GM23338 (cell line): ENCODE measurements around the gene FAM120A. TPM values are rescaled to one million over a fixed set of nuclear protein-coding genes. Genes with fewer than 3 reads are reported as not detected.

ENCODE experiments used
- ATAC-seq: fragments of 200-7000 bp; cut with Tn5 transposase; 3 replicates; pipeline ENCODE4 v1.9.1; 2020
- DNase-seq: peaks from one replicate; pipeline ENCODE4 v3.0.0-alpha.2; 2015; ENCODE audit warnings: low spot score
- H2AFZ ChIP-seq: fragments of 200-600 bp; sonication (generic); 2 replicates; pipeline ENCODE4 v1.8.0; 2016; ENCODE audit warnings: antibody characterized with exemption, mild to moderate bottlenecking, moderate library complexity
- H3F3A ChIP-seq: fragments of 200-600 bp; sonication (generic); replicated peaks from 2 replicates; pipeline ENCODE4 v1.8.0; 2017; ENCODE audit warnings: antibody characterized with exemption, mixed run types, low read depth
- H3K27ac ChIP-seq: fragments of 200-600 bp; sonication (generic); 2 replicates; pipeline ENCODE4 v1.6.1; 2016; ENCODE audit warnings: low read depth
- H3K27me3 ChIP-seq: fragments of 200-600 bp; sonication (generic); 2 replicates; pipeline ENCODE4 v1.8.0; 2016; ENCODE audit warnings: mild to moderate bottlenecking, mixed run types, moderate library complexity; ENCODE audit not compliant: insufficient read depth
- H3K36me3 ChIP-seq: fragments of 200-600 bp; sonication (generic); 2 replicates; pipeline ENCODE4 v1.8.0; 2016; ENCODE audit warnings: mild to moderate bottlenecking; ENCODE audit not compliant: insufficient read depth
- H3K4me1 ChIP-seq: fragments of 200-600 bp; sonication (generic); 2 replicates; pipeline ENCODE4 v1.8.0; 2016; ENCODE audit warnings: mild to moderate bottlenecking, moderate library complexity; ENCODE audit not compliant: insufficient read depth
- H3K4me2 ChIP-seq: fragments of 200-600 bp; sonication (generic); 2 replicates; pipeline ENCODE4 v1.7.1; 2017; ENCODE audit warnings: mixed run types
- H3K4me3 ChIP-seq: fragments of 200-600 bp; sonication (generic); 2 replicates; pipeline ENCODE4 v1.6.1; 2016; ENCODE audit warnings: mixed run types
- H3K79me2 ChIP-seq: fragments of 200-600 bp; sonication (generic); replicated peaks from 2 replicates; pipeline ENCODE4 v1.8.0; 2017; ENCODE audit warnings: mild to moderate bottlenecking; ENCODE audit not compliant: insufficient read depth
- H3K9me2 ChIP-seq: fragments of 200-600 bp; sonication (generic); 2 replicates; pipeline ENCODE4 v1.8.0; 2017; ENCODE audit not compliant: insufficient read depth
- H4K20me1 ChIP-seq: fragments of 200-600 bp; sonication (generic); replicated peaks from 2 replicates; pipeline ENCODE4 v1.8.0; 2017; ENCODE audit warnings: mild to moderate bottlenecking; ENCODE audit not compliant: insufficient read depth
- H3K27ac Mint-ChIP-seq: 2 replicates; pipeline ENCODE4 v1.8.0; 2020; ENCODE audit warnings: inconsistent platforms, mild to moderate bottlenecking, moderate library complexity, mixed read lengths
- H3K27me3 Mint-ChIP-seq: 3 replicates; pipeline ENCODE4 v1.8.0; 2022; ENCODE audit warnings: low read depth, mild to moderate bottlenecking, moderate library complexity, mixed read lengths, inconsistent platforms; ENCODE audit not compliant: insufficient read depth, poor library complexity
- H3K36me3 Mint-ChIP-seq: 3 replicates; pipeline ENCODE4 v1.8.0; 2021; ENCODE audit warnings: low read depth, mild to moderate bottlenecking, inconsistent platforms, moderate library complexity, mixed read lengths
- H3K4me1 Mint-ChIP-seq: 3 replicates; pipeline ENCODE4 v1.8.0; 2020; ENCODE audit warnings: mild to moderate bottlenecking, inconsistent platforms, mixed read lengths
- H3K4me3 Mint-ChIP-seq: 3 replicates; pipeline ENCODE4 v1.8.0; 2021; ENCODE audit warnings: moderate library complexity, mild to moderate bottlenecking, inconsistent platforms, mixed read lengths
- H3K9me3 Mint-ChIP-seq: 3 replicates; pipeline ENCODE4 v1.8.0; 2020; ENCODE audit warnings: moderate library complexity, mild to moderate bottlenecking, inconsistent platforms, mixed read lengths
- CREB1 ChIP-seq: fragments of 250-450 bp; sonication (Bioruptor Pico); IDR thresholded peaks from 2 replicates; pipeline ENCODE4 v1.5.0; 2020; ENCODE audit warnings: low read depth, mild to moderate bottlenecking, moderate library complexity
- ETS1 ChIP-seq: IDR thresholded peaks from 2 replicates; pipeline ENCODE4 v1.6.1; 2016; ENCODE audit warnings: antibody characterized with exemption
- EZH2 ChIP-seq: fragments of 200-600 bp; sonication (generic); IDR thresholded peaks from one replicate; pipeline ENCODE4 v1.8.0; 2017; ENCODE audit warnings: antibody characterized with exemption, mild to moderate bottlenecking, low read depth; ENCODE audit not compliant: unreplicated experiment
- EZH2phosphoT487 ChIP-seq: fragments of 200-600 bp; sonication (generic); IDR thresholded peaks from one replicate; pipeline ENCODE4 v1.8.1; 2018; ENCODE audit warnings: antibody characterized with exemption; ENCODE audit not compliant: unreplicated experiment
- JUNB ChIP-seq: IDR thresholded peaks from one replicate; pipeline ENCODE4 v1.6.1; 2016; ENCODE audit warnings: antibody characterized with exemption; ENCODE audit not compliant: unreplicated experiment
- REST ChIP-seq: IDR thresholded peaks from one replicate; pipeline ENCODE4 v1.6.1; 2018; ENCODE audit warnings: antibody characterized with exemption; ENCODE audit not compliant: unreplicated experiment
- STAT1 ChIP-seq: IDR thresholded peaks from one replicate; pipeline ENCODE4 v1.6.1; 2016; ENCODE audit warnings: antibody characterized with exemption; ENCODE audit not compliant: unreplicated experiment
- ZNF114 ChIP-seq: fragments of 250-450 bp; sonication (Bioruptor Pico); IDR thresholded peaks from 2 replicates; pipeline ENCODE4 v1.5.0; 2020; ENCODE audit warnings: mild to moderate bottlenecking, moderate library complexity
- ZNF331 ChIP-seq: fragments of 250-450 bp; sonication (Bioruptor Pico); IDR thresholded peaks from 2 replicates; pipeline ENCODE4 v1.5.0; 2020; ENCODE audit warnings: low read depth, mild to moderate bottlenecking, moderate library complexity
- ZNF462 ChIP-seq: fragments of 250-450 bp; sonication (Bioruptor Pico); IDR thresholded peaks from 2 replicates; pipeline ENCODE4 v1.5.0; 2020; ENCODE audit warnings: mild to moderate bottlenecking, moderate library complexity
- polyA plus RNA-seq: library from polyadenylated mRNA; unstranded; fragments of >200 nt; fragmentation: Nextera tagmentation; extraction: Ambion mirVana; gene quantifications from 2 replicates; pipeline ENCODE4 v1.2.1, GENCODE V29; 2016
- total RNA-seq: library from RNA; depleted of rRNA; stranded (reverse); fragments of >200 nt; shearing (Covaris generic); gene quantifications from 2 replicates; pipeline ENCODE4 v1.2.3, GENCODE V29; 2014

The FAM120A gene
- total and polyA plus RNA-seq, 2 experiments from 2014 or later, result 28.2 to 52.5 TPM

GRCh38 chr9:93476924-93477323 is 25.4 kb downstream of the FAM120A start:
- DNase-seq (no peak), ATAC-seq (no peak)
- peaks cover 30% of the 10 kb centered on the region for H3K4me1 Mint-ChIP-seq
- H3K27me3 Mint-ChIP-seq, result peaks cover 5% of the 10 kb centered on the region
- no peak overlapping the region for H3K27ac ChIP-seq
- H3K27ac Mint-ChIP-seq, result peak overlapping the region; percentile 0; the same call in 1 of the 2 replicates
- no peaks in the 10 kb centered on the region for H3K9me3 Mint-ChIP-seq
- 0 out of 2 replicates have a peak, but pooled peaks cover 4% of the 10 kb centered on the region for H3K9me2 ChIP-seq
- no peak overlapping the region for H3K4me3 ChIP-seq
- H3K36me3 Mint-ChIP-seq, result peaks cover 31% of the 10 kb centered on the region; the same call in 2 of the 3 replicates
- H3K4me2 ChIP-seq, result no peak overlapping the region
- peaks cover 12% of the 10 kb centered on the region for H3K4me1 ChIP-seq
- no peak overlapping the region for H3K4me3 Mint-ChIP-seq
- no peak overlapping the region for H2AFZ ChIP-seq
- peaks cover 8% of the 10 kb centered on the region; the same call in 1 of the 2 replicates for H3K36me3 ChIP-seq
- no peaks in the 10 kb centered on the region for H3K27me3 ChIP-seq
- TF ChIP-seq ZNF114 (no peak), CREB1 (no peak), ETS1 (no peak), STAT1 (no peak), EZH2phosphoT487 (no peak)
- H3K79me2 ChIP-seq, result peaks cover 92% of the 10 kb centered on the region
- H3F3A ChIP-seq, result no peaks in the 10 kb centered on the region
- peaks cover 8% of the 10 kb centered on the region for H4K20me1 ChIP-seq

GRCh38 chr9:93477397-93477796 is 25.9 kb downstream of the FAM120A start:
- H3K4me3 ChIP-seq, result no peak overlapping the region
- 0 out of 2 replicates have a peak, but pooled peaks cover 4% of the 10 kb centered on the region for H3K9me2 ChIP-seq
- no peak overlapping the region for H2AFZ ChIP-seq
- TF ChIP-seq EZH2 (no peak), ZNF114 (no peak), JUNB (no peak), CREB1 (no peak), ZNF462 (CRISPR knock-in tag) (no peak), ZNF331 (CRISPR knock-in tag) (no peak), REST (no peak), STAT1 (no peak)
- H3K4me3 Mint-ChIP-seq, result no peak overlapping the region
- peaks cover 92% of the 10 kb centered on the region for H3K79me2 ChIP-seq
- H3K36me3 Mint-ChIP-seq, result peaks cover 27% of the 10 kb centered on the region; the same call in 2 of the 3 replicates
- no peaks in the 10 kb centered on the region for H3K9me3 Mint-ChIP-seq
- peaks cover 3% of the 10 kb centered on the region; the same call in 1 of the 2 replicates for H4K20me1 ChIP-seq
- peaks cover 12% of the 10 kb centered on the region for H3K4me1 ChIP-seq
- no peak overlapping the region for H3K4me2 ChIP-seq
- ATAC-seq (no peak), DNase-seq (no peak)
- H3K27ac Mint-ChIP-seq, result no peak overlapping the region
- no peaks in the 10 kb centered on the region for H3F3A ChIP-seq
- H3K27me3 Mint-ChIP-seq, result peaks cover 5% of the 10 kb centered on the region
- H3K36me3 ChIP-seq, result peaks cover 8% of the 10 kb centered on the region; the same call in 1 of the 2 replicates
- H3K4me1 Mint-ChIP-seq, result peaks cover 31% of the 10 kb centered on the region
- no peak overlapping the region for H3K27ac ChIP-seq
- no peaks in the 10 kb centered on the region for H3K27me3 ChIP-seq
